ENCODE measurements around the gene CORO6.

The CORO6 gene

GRCh38 chr17:29630630-29631193 lies 8.0 kb upstream of the CORO6 start:
- Histone ChIP-seq H2AFZ (ENCODE audit: low read length) (no peak overlapping the region), H3K4me2 (ENCODE audit: low read depth, low read length) (no peak overlapping the region), H3K9me2 (replicated peaks; ENCODE audit: insufficient read depth, low read length) (no peaks in the 10 kb centered on the region), H3K27me3 (replicated peaks; ENCODE audit: insufficient read depth, low read length) (no peaks in the 10 kb centered on the region), H3K27ac (ENCODE audit: low read length) (no peak overlapping the region), H4K20me1 (ENCODE audit: insufficient read depth, low read length) (no peaks in the 10 kb centered on the region), H3F3A (ENCODE audit: insufficient read depth, low read length) (no peaks in the 10 kb centered on the region), H3K79me2 (ENCODE audit: low read length) (no peaks in the 10 kb centered on the region), H3K36me3 (replicated peaks; ENCODE audit: insufficient read depth, low read length) (no peaks in the 10 kb centered on the region), H3K4me3 (ENCODE audit: low read length) (no peak overlapping the region), H3K9ac (ENCODE audit: low read length) (no peak overlapping the region), H3K4me1 (ENCODE audit: low read length) (no peaks in the 10 kb centered on the region), H3K9me3 (replicated peaks; ENCODE audit: insufficient read depth, low read length) (no peaks in the 10 kb centered on the region)
- TF ChIP-seq, protein P1, sequence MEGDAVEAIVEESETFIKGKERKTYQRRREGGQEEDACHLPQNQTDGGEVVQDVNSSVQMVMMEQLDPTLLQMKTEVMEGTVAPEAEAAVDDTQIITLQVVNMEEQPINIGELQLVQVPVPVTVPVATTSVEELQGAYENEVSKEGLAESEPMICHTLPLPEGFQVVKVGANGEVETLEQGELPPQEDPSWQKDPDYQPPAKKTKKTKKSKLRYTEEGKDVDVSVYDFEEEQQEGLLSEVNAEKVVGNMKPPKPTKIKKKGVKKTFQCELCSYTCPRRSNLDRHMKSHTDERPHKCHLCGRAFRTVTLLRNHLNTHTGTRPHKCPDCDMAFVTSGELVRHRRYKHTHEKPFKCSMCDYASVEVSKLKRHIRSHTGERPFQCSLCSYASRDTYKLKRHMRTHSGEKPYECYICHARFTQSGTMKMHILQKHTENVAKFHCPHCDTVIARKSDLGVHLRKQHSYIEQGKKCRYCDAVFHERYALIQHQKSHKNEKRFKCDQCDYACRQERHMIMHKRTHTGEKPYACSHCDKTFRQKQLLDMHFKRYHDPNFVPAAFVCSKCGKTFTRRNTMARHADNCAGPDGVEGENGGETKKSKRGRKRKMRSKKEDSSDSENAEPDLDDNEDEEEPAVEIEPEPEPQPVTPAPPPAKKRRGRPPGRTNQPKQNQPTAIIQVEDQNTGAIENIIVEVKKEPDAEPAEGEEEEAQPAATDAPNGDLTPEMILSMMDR (IDR thresholded peaks at IDR 0.05; ENCODE audit: low read length) = no peak
- no peak for TF ChIP-seq EZH2phosphoT487 (IDR thresholded peaks at IDR 0.05; ENCODE audit: low read length)
- no peak for TF ChIP-seq EZH2 (optimal IDR thresholded peaks at IDR 0.05; ENCODE audit: low read depth, low read length)
- DNase-seq = no peak

GRCh38 chr17:29629839-29630238 lies 7.1 kb upstream of the CORO6 start:
- Histone ChIP-seq H3K4me1 (ENCODE audit: low read length) (no peaks in the 10 kb centered on the region), H4K20me1 (ENCODE audit: insufficient read depth, low read length) (no peaks in the 10 kb centered on the region), H3K27me3 (replicated peaks; ENCODE audit: insufficient read depth, low read length) (no peaks in the 10 kb centered on the region), H3K4me3 (ENCODE audit: low read length) (no peak overlapping the region), H3K9me2 (replicated peaks; ENCODE audit: insufficient read depth, low read length) (no peaks in the 10 kb centered on the region), H3K9me3 (replicated peaks; ENCODE audit: insufficient read depth, low read length) (no peaks in the 10 kb centered on the region), H3K36me3 (replicated peaks; ENCODE audit: insufficient read depth, low read length) (no peaks in the 10 kb centered on the region), H2AFZ (ENCODE audit: low read length) (no peak overlapping the region), H3K79me2 (ENCODE audit: low read length) (no peaks in the 10 kb centered on the region), H3K9ac (ENCODE audit: low read length) (no peak overlapping the region), H3F3A (ENCODE audit: insufficient read depth, low read length) (no peaks in the 10 kb centered on the region), H3K4me2 (ENCODE audit: low read depth, low read length) (no peak overlapping the region), H3K27ac (ENCODE audit: low read length) (no peak overlapping the region)
- no peak for DNase-seq
- TF ChIP-seq, protein P1 (IDR thresholded peaks at IDR 0.05; ENCODE audit: low read length) = no peak
- TF ChIP-seq EZH2 (optimal IDR thresholded peaks at IDR 0.05; ENCODE audit: low read depth, low read length) = no peak
- no peak for TF ChIP-seq EZH2phosphoT487 (IDR thresholded peaks at IDR 0.05; ENCODE audit: low read length)

- Histone ChIP-seq H2AFZ (ENCODE audit: low read length) (no peak overlapping the region), H3F3A (ENCODE audit: insufficient read depth, low read length) (no peaks in the 10 kb centered on the region), H3K4me3 (ENCODE audit: low read length) (no peak overlapping the region), H3K36me3 (replicated peaks; ENCODE audit: insufficient read depth, low read length) (no peaks in the 10 kb centered on the region), H3K4me2 (ENCODE audit: low read depth, low read length) (no peak overlapping the region), H3K9me2 (replicated peaks; ENCODE audit: insufficient read depth, low read length) (no peaks in the 10 kb centered on the region), H3K4me1 (ENCODE audit: low read length) (no peaks in the 10 kb centered on the region), H4K20me1 (ENCODE audit: insufficient read depth, low read length) (no peaks in the 10 kb centered on the region), H3K79me2 (ENCODE audit: low read length) (no peaks in the 10 kb centered on the region), H3K27me3 (replicated peaks; ENCODE audit: insufficient read depth, low read length) (no peaks in the 10 kb centered on the region), H3K9ac (ENCODE audit: low read length) (no peak overlapping the region), H3K27ac (ENCODE audit: low read length) (no peak overlapping the region), H3K9me3 (replicated peaks; ENCODE audit: insufficient read depth, low read length) (no peaks in the 10 kb centered on the region)
- DNase-seq = no peak
- TF ChIP-seq, protein P1 (IDR thresholded peaks at IDR 0.05; ENCODE audit: low read length) = no peak
- TF ChIP-seq EZH2phosphoT487 (IDR thresholded peaks at IDR 0.05; ENCODE audit: low read length) (no peak), EZH2 (optimal IDR thresholded peaks at IDR 0.05; ENCODE audit: low read depth, low read length) (no peak)
Observed at GRCh38 chr17:29628644-29629043, 5.9 kb upstream of the CORO6 start.
